ENCODE data around the gene BACH1. TPM values are rescaled to one million over a fixed set of nuclear protein-coding genes. Genes with fewer than 3 reads are reported as not detected.

BACH1 gene
- polyA plus RNA-seq, 2 donors, result 6.2 to 9.6 TPM

DNA sequence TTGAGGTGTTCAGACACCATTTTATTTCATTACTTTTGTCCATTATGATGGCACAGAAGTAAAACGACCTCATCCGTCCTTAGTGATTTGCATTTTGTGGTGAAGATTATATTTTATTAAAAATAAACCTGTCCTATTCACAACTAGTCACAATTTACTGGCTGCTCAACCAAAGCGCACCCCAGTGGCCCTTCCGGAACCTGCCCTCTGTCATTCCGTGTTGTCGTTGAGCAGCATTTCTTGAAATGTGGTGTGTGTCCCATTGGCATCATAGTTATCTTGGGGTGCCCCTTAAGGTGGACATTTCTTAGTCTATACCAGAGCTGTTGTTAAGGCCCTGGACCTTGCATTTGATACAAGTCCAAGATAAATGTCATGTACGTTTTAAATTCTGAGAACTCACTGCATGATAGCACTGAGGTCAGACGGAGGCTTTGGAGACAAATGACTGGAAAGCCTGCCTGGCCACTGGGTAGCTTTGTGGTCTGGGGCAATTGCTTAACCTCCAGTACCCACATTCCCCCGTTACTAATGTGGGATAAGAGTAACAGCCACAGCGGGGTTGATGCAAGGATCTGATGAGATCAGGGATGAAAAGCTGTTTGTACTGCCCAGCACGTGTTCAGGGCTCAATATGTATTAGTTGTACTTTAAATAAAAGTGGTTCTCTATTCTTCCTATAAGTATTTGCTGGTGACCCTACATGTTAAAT is 36.2 kb downstream of the BACH1 start:
- H3K36me3 ChIP-seq (ENCODE audit: control insufficient read depth in 2 of 2, insufficient read depth in 2 of 2, low read length in 1 of 2), result no peaks in the 10 kb centered on the region
- no peak overlapping the region for H3K27ac ChIP-seq (ENCODE audit: low read depth in 2 of 2, low read length in 1 of 2)
- H3K9me3 ChIP-seq (ENCODE audit: control insufficient read depth in 2 of 2, insufficient read depth in 1 of 2, low read depth in 1 of 2, low read length in 1 of 2), result no peaks in the 10 kb centered on the region
- no peaks in the 10 kb centered on the region for H3K4me1 ChIP-seq (ENCODE audit: control insufficient read depth in 2 of 2, insufficient read depth in 2 of 2, low read length in 1 of 2)
- 84 to 91% methylated on average over 11 of the region's 11 CpGs for WGBS, 2 donors
- no peak overlapping the region for H3K4me3 ChIP-seq (ENCODE audit: low read depth in 1 of 2, low read length in 2 of 2)
- H3K27me3 ChIP-seq (ENCODE audit: control insufficient read depth in 1 of 2, insufficient read depth in 2 of 2, low read length in 2 of 2), result no peaks in the 10 kb centered on the region

DNA sequence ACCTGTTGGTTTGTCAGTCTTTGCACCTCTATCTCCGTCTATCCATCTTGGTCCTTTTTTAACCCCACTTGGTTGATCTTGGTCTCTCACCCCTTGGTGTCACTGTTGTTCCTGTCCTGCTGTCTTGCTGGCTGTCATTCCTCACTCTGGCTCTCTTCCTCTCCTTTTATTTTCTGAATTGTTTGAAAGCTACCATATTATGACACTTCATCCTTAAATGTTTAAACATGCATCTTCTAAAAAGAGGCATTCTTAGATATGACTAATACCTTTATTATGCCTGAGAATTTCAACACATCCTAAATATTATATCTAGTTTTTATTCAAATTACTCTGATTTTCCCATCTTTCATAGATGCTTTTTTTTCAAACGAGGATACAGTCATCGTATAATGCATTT is 37.0 kb downstream of the BACH1 start:
- Histone ChIP-seq H3K4me1 (ENCODE audit: control insufficient read depth in 2 of 2, insufficient read depth in 2 of 2, low read length in 1 of 2) (no peaks in the 10 kb centered on the region), H3K27me3 (ENCODE audit: control insufficient read depth in 1 of 2, insufficient read depth in 2 of 2, low read length in 2 of 2) (no peaks in the 10 kb centered on the region), H3K4me3 (ENCODE audit: low read depth in 1 of 2, low read length in 2 of 2) (no peak overlapping the region), H3K27ac (ENCODE audit: low read depth in 2 of 2, low read length in 1 of 2) (no peak overlapping the region), H3K36me3 (ENCODE audit: control insufficient read depth in 2 of 2, insufficient read depth in 2 of 2, low read length in 1 of 2) (no peaks in the 10 kb centered on the region), H3K9me3 (ENCODE audit: control insufficient read depth in 2 of 2, insufficient read depth in 1 of 2, low read depth in 1 of 2, low read length in 1 of 2) (no peaks in the 10 kb centered on the region)
- 69 to 78% methylated on average over 3 of the region's 3 CpGs for WGBS, 2 donors

DNA sequence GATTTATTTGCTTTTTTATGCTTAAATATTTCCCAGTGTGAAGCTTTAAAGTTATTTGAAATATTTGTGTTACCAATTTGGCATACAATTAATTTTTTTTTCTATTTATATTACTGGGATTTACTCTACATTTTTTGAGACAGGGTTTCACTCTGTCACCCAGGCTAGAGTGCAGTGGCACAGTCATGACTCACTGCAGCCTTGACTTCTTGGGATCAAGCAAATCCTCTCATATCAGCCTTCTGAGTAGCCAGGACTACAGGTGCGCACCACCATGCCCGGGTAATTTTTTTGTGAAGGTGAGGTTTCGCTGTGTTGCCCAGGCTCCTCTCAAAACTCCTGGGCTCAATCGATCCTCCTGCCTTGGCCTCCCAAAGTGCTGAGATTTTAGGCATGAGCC is 39.5 kb downstream of the BACH1 start:
- Histone ChIP-seq H3K9me3 (ENCODE audit: control insufficient read depth in 2 of 2, insufficient read depth in 1 of 2, low read depth in 1 of 2, low read length in 1 of 2) (no peaks in the 10 kb centered on the region), H3K27ac (ENCODE audit: low read depth in 2 of 2, low read length in 1 of 2) (no peak overlapping the region), H3K4me1 (ENCODE audit: control insufficient read depth in 2 of 2, insufficient read depth in 2 of 2, low read length in 1 of 2) (no peaks in the 10 kb centered on the region), H3K27me3 (ENCODE audit: control insufficient read depth in 1 of 2, insufficient read depth in 2 of 2, low read length in 2 of 2) (no peaks in the 10 kb centered on the region), H3K4me3 (ENCODE audit: low read depth in 1 of 2, low read length in 2 of 2) (no peak overlapping the region), H3K36me3 (ENCODE audit: control insufficient read depth in 2 of 2, insufficient read depth in 2 of 2, low read length in 1 of 2) (no peaks in the 10 kb centered on the region)
- WGBS, 2 donors, result 95 to 98% methylated on average over 4 of the region's 4 CpGs

DNA sequence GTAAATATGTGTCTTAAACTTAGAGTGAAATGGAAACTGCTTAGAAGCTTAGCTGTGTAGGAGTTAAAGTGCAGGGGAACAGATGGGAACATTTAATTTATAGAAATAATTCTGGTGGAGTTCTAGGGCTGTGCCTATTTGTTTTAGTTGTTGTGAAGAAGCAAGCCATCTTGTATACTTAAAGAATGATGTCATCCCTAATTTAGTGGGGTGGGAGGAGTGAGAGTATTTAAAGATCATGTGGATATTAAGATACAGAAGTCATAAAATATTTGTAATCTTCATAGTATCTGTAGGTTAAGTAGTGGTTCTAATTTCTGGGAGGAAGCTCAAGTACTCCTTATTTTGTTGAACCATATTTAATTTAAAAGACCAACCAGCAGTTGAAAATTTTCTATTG is 41.5 kb downstream of the BACH1 start:
- H3K27ac ChIP-seq (ENCODE audit: low read depth in 2 of 2, low read length in 1 of 2), result no peak overlapping the region
- H3K4me3 ChIP-seq (ENCODE audit: low read depth in 1 of 2, low read length in 2 of 2), result no peak overlapping the region

DNA sequence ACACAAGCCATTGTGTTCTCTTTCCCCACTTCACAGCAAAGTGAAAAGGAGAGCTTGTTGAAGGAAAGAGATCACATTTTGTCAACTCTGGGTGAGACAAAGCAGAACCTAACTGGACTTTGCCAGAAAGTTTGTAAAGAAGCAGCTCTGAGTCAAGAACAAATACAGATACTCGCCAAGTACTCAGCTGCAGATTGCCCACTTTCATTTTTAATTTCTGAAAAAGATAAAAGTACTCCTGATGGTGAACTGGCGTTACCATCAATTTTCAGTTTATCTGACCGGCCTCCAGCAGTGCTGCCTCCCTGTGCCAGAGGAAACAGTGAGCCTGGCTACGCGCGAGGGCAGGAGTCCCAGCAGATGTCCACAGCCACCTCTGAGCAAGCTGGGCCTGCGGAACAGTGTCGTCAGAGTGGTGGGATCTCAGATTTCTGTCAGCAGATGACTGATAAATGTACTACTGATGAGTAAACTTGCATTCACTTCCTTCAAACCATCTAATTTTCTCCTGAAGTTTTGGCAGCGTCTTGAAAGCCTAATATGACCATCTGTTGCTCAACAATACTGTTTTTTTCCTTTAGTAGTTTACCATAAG is 43.7 kb downstream of the BACH1 start:
- Histone ChIP-seq H3K36me3 (ENCODE audit: control insufficient read depth in 2 of 2, insufficient read depth in 2 of 2, low read length in 1 of 2) (no peaks in the 10 kb centered on the region), H3K27me3 (ENCODE audit: control insufficient read depth in 1 of 2, insufficient read depth in 2 of 2, low read length in 2 of 2) (no peaks in the 10 kb centered on the region), H3K4me1 (ENCODE audit: control insufficient read depth in 2 of 2, insufficient read depth in 2 of 2, low read length in 1 of 2) (no peaks in the 10 kb centered on the region), H3K9me3 (ENCODE audit: control insufficient read depth in 2 of 2, insufficient read depth in 1 of 2, low read depth in 1 of 2, low read length in 1 of 2) (no peaks in the 10 kb centered on the region), H3K27ac (ENCODE audit: low read depth in 2 of 2, low read length in 1 of 2) (peak overlapping the region; percentile 48 to 61), H3K4me3 (ENCODE audit: low read depth in 1 of 2, low read length in 2 of 2) (no peak overlapping the region)
- WGBS, 2 donors, result 23 to 49% methylated on average over 9 of the region's 9 CpGs

More for the DNA sequence above, 41.5 kb downstream of the BACH1 start:
- Histone ChIP-seq H3K36me3 (ENCODE audit: control insufficient read depth in 2 of 2, insufficient read depth in 2 of 2, low read length in 1 of 2) (no peaks in the 10 kb centered on the region), H3K9me3 (ENCODE audit: control insufficient read depth in 2 of 2, insufficient read depth in 1 of 2, low read depth in 1 of 2, low read length in 1 of 2) (no peaks in the 10 kb centered on the region), H3K27me3 (ENCODE audit: control insufficient read depth in 1 of 2, insufficient read depth in 2 of 2, low read length in 2 of 2) (no peaks in the 10 kb centered on the region), H3K4me1 (ENCODE audit: control insufficient read depth in 2 of 2, insufficient read depth in 2 of 2, low read length in 1 of 2) (no peaks in the 10 kb centered on the region)

DNA sequence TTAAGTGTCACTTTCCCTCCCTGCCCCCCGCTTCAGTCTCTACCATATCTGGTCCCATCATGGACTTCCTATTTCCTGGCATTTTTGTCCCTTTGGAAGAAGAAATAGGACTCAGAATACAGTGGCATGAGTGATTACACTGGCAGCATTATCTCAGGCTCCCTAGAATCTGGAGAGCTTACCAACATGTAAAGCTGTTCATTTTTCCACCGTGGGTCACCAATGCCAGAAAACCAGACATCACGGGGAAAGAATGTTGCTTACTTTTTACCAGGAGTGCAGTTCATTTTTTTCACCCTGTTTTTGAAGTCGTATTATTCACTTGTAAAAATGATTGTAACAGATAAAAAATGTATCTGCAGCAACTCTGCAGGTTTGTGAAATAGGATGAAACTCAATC is 44.8 kb downstream of the BACH1 start:
- H3K4me1 ChIP-seq (ENCODE audit: control insufficient read depth in 2 of 2, insufficient read depth in 2 of 2, low read length in 1 of 2), result no peaks in the 10 kb centered on the region
- no peaks in the 10 kb centered on the region for H3K27me3 ChIP-seq (ENCODE audit: control insufficient read depth in 1 of 2, insufficient read depth in 2 of 2, low read length in 2 of 2)
- no peaks in the 10 kb centered on the region for H3K36me3 ChIP-seq (ENCODE audit: control insufficient read depth in 2 of 2, insufficient read depth in 2 of 2, low read length in 1 of 2)
- no peaks in the 10 kb centered on the region for H3K9me3 ChIP-seq (ENCODE audit: control insufficient read depth in 2 of 2, insufficient read depth in 1 of 2, low read depth in 1 of 2, low read length in 1 of 2)
- no peak overlapping the region for H3K4me3 ChIP-seq (ENCODE audit: low read depth in 1 of 2, low read length in 2 of 2)
- WGBS, 2 donors, result 67 to 81% methylated on average over 4 of the region's 4 CpGs
- peak overlapping the region in 1 of 2 donors; percentile 21 for H3K27ac ChIP-seq (ENCODE audit: low read depth in 2 of 2, low read length in 1 of 2)

DNA sequence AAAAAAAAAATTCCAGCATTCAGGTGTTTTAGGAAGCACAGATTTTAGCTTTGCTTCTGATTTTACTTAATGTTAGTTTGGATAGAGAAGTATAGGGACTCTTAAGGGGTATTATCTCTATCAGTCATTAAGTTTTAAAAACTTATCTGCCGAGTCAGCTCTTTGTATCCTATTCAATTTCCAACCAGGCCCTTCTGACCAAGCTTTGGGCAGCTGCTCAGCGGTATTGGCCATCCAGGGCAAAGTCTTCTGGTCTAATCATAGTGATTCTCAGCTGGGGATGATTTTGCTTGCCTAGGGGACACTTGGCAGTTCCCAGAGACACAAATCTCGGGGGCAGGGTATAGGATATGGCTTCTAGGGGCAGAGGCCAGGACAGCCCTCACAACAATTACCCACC is 47.6 kb downstream of the BACH1 start:
- no peaks in the 10 kb centered on the region for H3K27me3 ChIP-seq (ENCODE audit: control insufficient read depth in 1 of 2, insufficient read depth in 2 of 2, low read length in 2 of 2)
- H3K4me3 ChIP-seq (ENCODE audit: low read depth in 1 of 2, low read length in 2 of 2), result no peak overlapping the region
- H3K9me3 ChIP-seq (ENCODE audit: control insufficient read depth in 2 of 2, insufficient read depth in 1 of 2, low read depth in 1 of 2, low read length in 1 of 2), result no peaks in the 10 kb centered on the region
- H3K27ac ChIP-seq (ENCODE audit: low read depth in 2 of 2, low read length in 1 of 2), result no peak overlapping the region
- 91 to 96% methylated on average over 3 of the region's 3 CpGs for WGBS, 2 donors
- H3K4me1 ChIP-seq (ENCODE audit: control insufficient read depth in 2 of 2, insufficient read depth in 2 of 2, low read length in 1 of 2), result no peaks in the 10 kb centered on the region
- no peaks in the 10 kb centered on the region for H3K36me3 ChIP-seq (ENCODE audit: control insufficient read depth in 2 of 2, insufficient read depth in 2 of 2, low read length in 1 of 2)

DNA sequence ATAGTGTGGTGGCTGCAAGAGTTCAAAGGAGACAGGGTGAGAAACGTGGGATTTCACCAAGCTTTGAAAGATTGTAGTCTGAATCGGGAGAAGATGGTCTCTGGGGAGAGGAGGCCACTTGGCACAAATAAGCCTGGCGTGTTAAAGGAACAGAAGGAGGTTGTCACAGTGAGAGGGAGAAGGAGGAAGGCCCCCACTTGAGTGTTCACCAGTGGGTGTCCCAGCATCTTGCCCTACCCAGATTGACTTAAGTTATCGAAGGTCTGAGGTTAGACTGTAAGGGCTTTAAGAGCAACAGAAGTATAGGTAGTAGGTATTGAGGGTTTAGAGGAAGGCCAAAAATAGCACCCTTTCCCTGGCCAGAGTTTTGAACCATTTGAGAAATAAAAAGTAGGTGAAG is 48.0 kb downstream of the BACH1 start:
- 86% methylated on average over 4 of the region's 4 CpGs for WGBS, 2 donors
- H3K27ac ChIP-seq (ENCODE audit: low read depth in 2 of 2, low read length in 1 of 2), result no peak overlapping the region
- H3K4me1 ChIP-seq (ENCODE audit: control insufficient read depth in 2 of 2, insufficient read depth in 2 of 2, low read length in 1 of 2), result no peaks in the 10 kb centered on the region
- no peaks in the 10 kb centered on the region for H3K36me3 ChIP-seq (ENCODE audit: control insufficient read depth in 2 of 2, insufficient read depth in 2 of 2, low read length in 1 of 2)
- H3K4me3 ChIP-seq (ENCODE audit: low read depth in 1 of 2, low read length in 2 of 2), result no peak overlapping the region
- H3K9me3 ChIP-seq (ENCODE audit: control insufficient read depth in 2 of 2, insufficient read depth in 1 of 2, low read depth in 1 of 2, low read length in 1 of 2), result no peaks in the 10 kb centered on the region
- no peaks in the 10 kb centered on the region for H3K27me3 ChIP-seq (ENCODE audit: control insufficient read depth in 1 of 2, insufficient read depth in 2 of 2, low read length in 2 of 2)

DNA sequence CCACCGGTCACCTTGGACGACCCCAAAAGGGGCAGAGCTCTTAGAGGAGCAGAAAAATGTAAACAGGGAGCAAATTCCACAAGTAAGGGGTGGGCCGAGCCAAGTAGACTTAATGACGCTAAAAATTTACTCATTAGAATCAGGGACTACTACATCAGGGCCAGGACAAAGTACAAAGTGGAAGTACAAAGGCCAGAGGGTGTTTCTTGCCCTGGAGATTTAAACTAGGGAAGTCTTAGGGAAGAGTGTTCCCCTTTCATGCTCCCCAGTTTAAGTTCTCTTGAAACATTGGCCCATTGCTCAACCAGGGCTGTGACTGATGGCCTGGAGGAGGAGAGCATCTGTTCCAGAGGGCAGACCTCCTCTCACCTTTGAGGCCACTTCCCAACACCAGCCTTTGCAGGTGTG is 48.6 kb downstream of the BACH1 start:
- 52 to 60% methylated on average over 4 of the region's 4 CpGs for WGBS, 2 donors

DNA sequence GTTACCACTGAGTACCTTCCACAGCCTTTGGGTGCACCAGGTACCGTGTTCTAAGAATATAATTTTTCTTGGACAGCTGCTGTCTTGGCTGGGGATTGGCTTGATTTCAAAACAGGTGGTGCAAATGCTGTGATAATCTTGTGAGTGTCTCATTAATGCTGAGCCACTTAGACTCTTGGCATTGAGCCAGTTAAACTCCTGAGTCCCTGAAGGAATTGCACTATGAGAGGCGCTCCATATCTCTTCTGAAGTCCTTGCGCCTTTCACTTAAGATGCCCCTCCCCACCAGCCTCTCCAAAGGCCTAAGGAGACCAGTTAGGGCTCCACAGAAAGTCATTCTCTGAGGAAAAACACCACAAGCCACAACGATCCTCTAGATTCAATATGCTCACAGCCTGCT is 51.0 kb downstream of the BACH1 start:
- WGBS, 2 donors, result 68 to 95% methylated on average over 4 of the region's 4 CpGs
- no peaks in the 10 kb centered on the region for H3K4me1 ChIP-seq (ENCODE audit: control insufficient read depth in 2 of 2, insufficient read depth in 2 of 2, low read length in 1 of 2)
- H3K27me3 ChIP-seq (ENCODE audit: control insufficient read depth in 1 of 2, insufficient read depth in 2 of 2, low read length in 2 of 2), result no peaks in the 10 kb centered on the region
- H3K27ac ChIP-seq (ENCODE audit: low read depth in 2 of 2, low read length in 1 of 2), result no peak overlapping the region
- H3K9me3 ChIP-seq (ENCODE audit: control insufficient read depth in 2 of 2, insufficient read depth in 1 of 2, low read depth in 1 of 2, low read length in 1 of 2), result no peaks in the 10 kb centered on the region
- no peak overlapping the region for H3K4me3 ChIP-seq (ENCODE audit: low read depth in 1 of 2, low read length in 2 of 2)
- no peaks in the 10 kb centered on the region for H3K36me3 ChIP-seq (ENCODE audit: control insufficient read depth in 2 of 2, insufficient read depth in 2 of 2, low read length in 1 of 2)

More for the DNA sequence above, 48.6 kb downstream of the BACH1 start:
- H3K4me3 ChIP-seq (ENCODE audit: low read depth in 1 of 2, low read length in 2 of 2), result no peak overlapping the region
- H3K4me1 ChIP-seq (ENCODE audit: control insufficient read depth in 2 of 2, insufficient read depth in 2 of 2, low read length in 1 of 2), result no peaks in the 10 kb centered on the region
- no peaks in the 10 kb centered on the region for H3K9me3 ChIP-seq (ENCODE audit: control insufficient read depth in 2 of 2, insufficient read depth in 1 of 2, low read depth in 1 of 2, low read length in 1 of 2)
- no peaks in the 10 kb centered on the region for H3K27me3 ChIP-seq (ENCODE audit: control insufficient read depth in 1 of 2, insufficient read depth in 2 of 2, low read length in 2 of 2)
- H3K36me3 ChIP-seq (ENCODE audit: control insufficient read depth in 2 of 2, insufficient read depth in 2 of 2, low read length in 1 of 2), result no peaks in the 10 kb centered on the region
- H3K27ac ChIP-seq (ENCODE audit: low read depth in 2 of 2, low read length in 1 of 2), result no peak overlapping the region
